Measurements from ENCODE around the gene CCDC137. TPM values are rescaled to one million over a fixed set of nuclear protein-coding genes. Genes with fewer than 3 reads are reported as not detected.

The CCDC137 gene
- total and polyA plus RNA-seq, 2 of the 13 experiments (the other 11 are each of a cell fraction or from before 2014, with no cell fraction given): 14.6 to 39.1 TPM

- TF ChIP-seq ZNF646 (CRISPR knock-in tag; IDR thresholded peaks at IDR 0.05) (no peak), ZNF367 (CRISPR knock-in tag; IDR thresholded peaks at IDR 0.05; ENCODE audit: borderline replicate concordance) (no peak), ZNF142 (CRISPR knock-in tag; IDR thresholded peaks at IDR 0.05) (peak; percentile 13), MXD3 (CRISPR knock-in tag; IDR thresholded peaks at IDR 0.05) (no peak), ZNF775 (CRISPR knock-in tag; IDR thresholded peaks at IDR 0.05; ENCODE audit: borderline replicate concordance) (no peak), FOXP1 (IDR thresholded peaks at IDR 0.05) (no peak), FOXP1 (CRISPR knock-in tag; IDR thresholded peaks at IDR 0.05) (no peak), MXD1 (CRISPR knock-in tag; IDR thresholded peaks at IDR 0.05) (no peak), XRCC5 (optimal IDR thresholded peaks at IDR 0.05; ENCODE audit: low read length) (no peak), SSRP1 (CRISPR knock-in tag; IDR thresholded peaks at IDR 0.05) (0 out of 2 replicates have a peak, but pooled peaks have one; percentile 7), NR2F1 (CRISPR knock-in tag; IDR thresholded peaks at IDR 0.05) (no peak), ZNF230 (CRISPR knock-in tag; IDR thresholded peaks at IDR 0.05) (0 out of 2 replicates have a peak, but pooled peaks have one; percentile 56), HNF4A (CRISPR knock-in tag; IDR thresholded peaks at IDR 0.05) (no peak), AHR (CRISPR knock-in tag; IDR thresholded peaks at IDR 0.05) (0 out of 2 replicates have a peak, but pooled peaks have one; percentile 40), POLR2AphosphoS5 (IDR thresholded peaks at IDR 0.05; ENCODE audit: low read depth, low read length) (no peak), ZNF350 (CRISPR knock-in tag; IDR thresholded peaks at IDR 0.05; ENCODE audit: borderline replicate concordance, low read depth) (no peak), TEAD3 (CRISPR knock-in tag; optimal IDR thresholded peaks at IDR 0.05; ENCODE audit: borderline replicate concordance) (no peak), ZNF703 (CRISPR knock-in tag; IDR thresholded peaks at IDR 0.05; ENCODE audit: borderline replicate concordance) (0 out of 2 replicates have a peak, but pooled peaks have one; percentile 23)
These were observed 17.9 kb downstream of the CCDC137 start (continued) for GRCh38 chr17:81684442-81684911.
